PFSK-1 (cell line): ENCODE data around the gene BRD7.

Source experiments
- FOXP2 ChIP-seq: optimal IDR thresholded peaks from 2 replicates; pipeline ENCODE3; 2011; ENCODE audit warnings: borderline replicate concordance, control low read depth, inconsistent platforms; ENCODE audit not compliant: insufficient read depth; ENCODE audit errors: extremely low read length, extremely low read depth
- POLR2AphosphoS5 ChIP-seq: IDR thresholded peaks from 2 replicates; pipeline ENCODE4 v1.6.1; 2012; ENCODE audit warnings: low read depth, mild to moderate bottlenecking, control low read depth, low read length, moderate library complexity
- REST ChIP-seq, 2 experiments: IDR thresholded peaks; 2 replicates each; pipeline versions ENCODE4 v1.6.1 to v1.8.0; 2011 to 2012; ENCODE audit warnings: low read depth in 2 of 2, low read length in 2 of 2, control low read depth in 1 of 2, inconsistent platforms in 1 of 2, mild to moderate bottlenecking in 1 of 2, moderate library complexity in 1 of 2; ENCODE audit not compliant: insufficient read depth in 1 of 2
- SIN3A ChIP-seq: IDR thresholded peaks from 2 replicates; pipeline ENCODE4 v1.6.1; 2012; ENCODE audit warnings: mild to moderate bottlenecking, low read length, moderate library complexity, borderline replicate concordance; ENCODE audit not compliant: insufficient read depth
- TAF1 ChIP-seq: IDR thresholded peaks from 2 replicates; pipeline ENCODE4 v1.6.1; 2012; ENCODE audit warnings: low read length, control low read depth, borderline replicate concordance; ENCODE audit not compliant: insufficient read depth

BRD7 gene

GRCh38 chr16:50338371-50339231 lies 30.2 kb downstream of the BRD7 start:
- TF ChIP-seq FOXP2 = no peak
- no peak for TF ChIP-seq SIN3A
- no peak for TF ChIP-seq REST (IDR thresholded peaks at IDR 0.05; ENCODE audit: insufficient read depth in 1 of 2, low read depth in 2 of 2, low read length in 2 of 2)
- no peak for TF ChIP-seq TAF1
- TF ChIP-seq POLR2AphosphoS5 = no peak

DNA sequence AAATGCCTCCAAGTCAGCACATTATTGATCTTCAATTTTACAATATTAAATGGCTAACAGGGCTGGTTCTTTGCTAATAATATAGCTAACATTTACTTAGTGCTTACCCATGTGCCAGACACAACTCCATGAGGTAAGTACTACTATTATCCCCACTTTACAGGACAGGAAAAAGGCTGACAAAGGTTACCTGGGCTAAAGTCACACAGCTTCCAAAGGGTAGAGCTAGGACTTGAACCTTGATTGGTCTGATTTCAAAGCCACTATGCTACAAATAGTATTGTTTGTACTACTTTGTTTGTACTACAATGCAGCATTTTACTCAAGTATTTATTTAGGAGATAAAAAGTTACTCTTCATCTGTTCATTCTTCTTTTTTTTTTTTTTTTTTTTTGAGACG lies 31.9 kb downstream of the BRD7 start:
- TF ChIP-seq SIN3A (no peak), TAF1 (no peak), POLR2AphosphoS5 (no peak), FOXP2 (no peak), REST (IDR thresholded peaks at IDR 0.05; ENCODE audit: insufficient read depth in 1 of 2, low read depth in 2 of 2, low read length in 2 of 2) (no peak)

- TF ChIP-seq POLR2AphosphoS5 (no peak), REST (IDR thresholded peaks at IDR 0.05; ENCODE audit: insufficient read depth in 1 of 2, low read depth in 2 of 2, low read length in 2 of 2) (no peak), FOXP2 (no peak), TAF1 (no peak), SIN3A (no peak)
Observed at GRCh38 chr16:50335196-50335958, 33.4 kb downstream of the BRD7 start.

DNA sequence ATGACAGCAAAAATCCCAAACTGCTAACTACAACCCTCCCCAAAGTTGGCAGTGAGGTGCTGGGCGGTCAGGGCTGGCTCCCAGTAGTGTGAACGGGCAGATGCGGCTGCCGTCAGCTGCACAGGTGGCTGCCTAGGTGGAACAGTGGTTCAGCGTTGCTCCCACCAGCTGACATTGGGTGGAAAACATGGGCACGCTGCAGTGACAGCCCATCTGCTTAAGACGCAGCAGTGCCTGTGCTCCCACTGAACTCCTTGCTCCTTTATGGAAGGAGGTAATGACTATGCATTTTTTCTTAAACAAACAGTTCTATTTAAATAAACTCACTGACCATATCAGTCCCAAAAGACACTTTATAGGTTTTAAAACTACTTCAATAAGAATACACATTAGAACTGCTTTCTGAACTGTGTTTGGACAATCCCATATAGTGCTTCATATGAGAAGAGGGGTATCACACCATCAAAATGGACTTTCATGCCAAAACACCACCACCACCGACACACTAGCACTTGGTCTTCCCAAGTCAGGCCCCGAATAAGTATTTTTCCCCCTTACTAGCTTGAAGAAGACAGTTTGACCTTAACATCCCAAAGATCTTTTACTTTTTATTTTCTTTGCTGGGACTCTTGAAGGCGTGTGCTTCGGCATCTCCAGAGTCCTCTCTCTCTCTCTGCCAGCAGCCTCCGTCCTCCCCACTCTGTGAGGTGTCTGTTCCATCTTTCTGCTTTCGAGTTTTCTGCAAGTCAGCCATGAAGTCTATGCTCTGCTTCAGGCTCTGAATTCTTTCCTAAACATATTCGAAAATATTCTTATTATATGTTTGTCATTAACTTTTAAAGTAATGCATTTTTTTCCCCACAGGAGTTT lies 34.4 kb downstream of the BRD7 start:
- TF ChIP-seq SIN3A (no peak), POLR2AphosphoS5 (no peak), TAF1 (no peak), REST (IDR thresholded peaks at IDR 0.05; ENCODE audit: insufficient read depth in 1 of 2, low read depth in 2 of 2, low read length in 2 of 2) (no peak), FOXP2 (no peak)
